B cell (primary cell): ENCODE measurements around the gene ANP32A.

Experiments
- CTCF ChIP-seq: fragments of 200-600 bp; IDR thresholded peaks from one replicate; pipeline ENCODE4 v1.8.0; 2022; ENCODE audit warnings: antibody characterized with exemption, mild to moderate bottlenecking
- EZH2 ChIP-seq: IDR thresholded peaks from 2 replicates; pipeline ENCODE4 v1.6.1; 2012; ENCODE audit warnings: borderline replicate concordance, low read depth, mild to moderate bottlenecking, moderate library complexity, low read length; ENCODE audit not compliant: insufficient read depth, poor library complexity, severe bottlenecking

- TF ChIP-seq CTCF: no peak
- TF ChIP-seq EZH2: no peak
Observed at GRCh38 chr15:68820295-68821189, at the start of gene ANP32A.
